Activated CD8-positive, alpha-beta T cell treated with anti-CD3 and anti-CD28 coated beads, Interleukin-2, amount 10 ng/mL, durations not matched to agents 7 days and 5 days (primary cell): ENCODE measurements around the gene FABP3. TPM values are rescaled to one million over a fixed set of nuclear protein-coding genes. Genes with fewer than 3 reads are reported as not detected.
"Not testable (repeated sequence)": the region's sequence is repeated elsewhere in the genome, so short reads cannot be mapped to it uniquely, and the experiment has no call there.

Experiments
- ATAC-seq: fragments of 150-1000 bp; cut with Tn5 transposase; one replicate; pipeline ENCODE4 v1.10.0; 2021; ENCODE audit warnings: moderate library complexity
- CTCF ChIA-PET: fragments of 350-600 bp; sonication (Branson Sonifier 250); formaldehyde crosslinking; loops from one replicate; lab custom pipeline; 2021; ENCODE audit warnings: antibody characterized with exemption; lab: Charles Lee
- POLR2A ChIA-PET: fragments of 350-600 bp; sonication (Branson Sonifier 250); formaldehyde crosslinking; loops from one replicate; lab custom pipeline; 2021; ENCODE audit warnings: antibody characterized with exemption; lab: Charles Lee
- DNase-seq: peaks from one replicate; pipeline ENCODE4 v3.0.0-alpha.2; 2020
- H3K27ac Mint-ChIP-seq: one replicate; pipeline ENCODE4 v1.8.0; 2021; ENCODE audit warnings: mild to moderate bottlenecking, mixed read lengths
- H3K27me3 Mint-ChIP-seq: one replicate; pipeline ENCODE4 v1.8.0; 2021; ENCODE audit warnings: low read depth, mixed read lengths
- H3K36me3 Mint-ChIP-seq: one replicate; pipeline ENCODE4 v1.8.0; 2021; ENCODE audit warnings: low read depth, mixed read lengths
- H3K4me1 Mint-ChIP-seq: one replicate; pipeline ENCODE4 v1.8.0; 2021; ENCODE audit warnings: low read depth, mixed read lengths
- H3K4me3 Mint-ChIP-seq: one replicate; pipeline ENCODE4 v1.8.0; 2021; ENCODE audit warnings: mild to moderate bottlenecking, mixed read lengths
- H3K9me3 Mint-ChIP-seq: one replicate; pipeline ENCODE4 v1.8.0; 2022; ENCODE audit warnings: mixed read lengths; ENCODE audit not compliant: insufficient read depth
- total RNA-seq, 2 experiments: library from RNA; stranded (reverse); gene quantifications; one replicate each; pipeline ENCODE4 v1.2.3, GENCODE V29; 2021

The FABP3 gene
- total RNA-seq, 2 experiments from 2014 or later, result not detected

GRCh38 chr1:31397360-31398095 is 24.7 kb upstream of the FABP3 start:
- ATAC-seq (no peak), DNase-seq (no peak)
- H3K27me3 Mint-ChIP-seq, result peaks cover 10% of the 10 kb centered on the region
- no peaks in the 10 kb centered on the region for H3K9me3 Mint-ChIP-seq
- H3K4me3 Mint-ChIP-seq, result no peak overlapping the region
- H3K4me1 Mint-ChIP-seq, result peaks cover 16% of the 10 kb centered on the region
- no peak overlapping the region for H3K27ac Mint-ChIP-seq
- ChIA-PET CTCF (interaction anchor here (1.1 to 4.7 kb wide), 5 partner anchors 16 to 386 kb away, joined by 3 to 62 read pairs (median 4); no protein-coding TSS in a partner anchor), POLR2A (no interaction called here)
- no peaks in the 10 kb centered on the region for H3K36me3 Mint-ChIP-seq

- ChIA-PET POLR2A (no interaction called here), CTCF (interaction anchor here (0.9 to 4.7 kb wide), 8 partner anchors 16 to 386 kb away, joined by 3 to 62 read pairs (median 4); no protein-coding TSS in a partner anchor)
- H3K4me3 Mint-ChIP-seq, result no peak overlapping the region
- H3K27ac Mint-ChIP-seq, result no peak overlapping the region
- ATAC-seq (no peak), DNase-seq (peak; percentile 27)
- H3K4me1 Mint-ChIP-seq, result peaks cover 16% of the 10 kb centered on the region
- H3K36me3 Mint-ChIP-seq, result no peaks in the 10 kb centered on the region
- peaks cover 12% of the 10 kb centered on the region for H3K27me3 Mint-ChIP-seq
- no peaks in the 10 kb centered on the region for H3K9me3 Mint-ChIP-seq
Observed at GRCh38 chr1:31396633-31397351, 23.9 kb upstream of the FABP3 start.

- H3K36me3 Mint-ChIP-seq, result no peaks in the 10 kb centered on the region
- ChIA-PET POLR2A (interaction anchor here (0.7 kb wide), 1 partner anchor 27 kb away, joined by 3 read pairs; no protein-coding TSS in a partner anchor), CTCF (interaction anchor here (0.7 to 4.7 kb wide), 32 partner anchors 9 to 463 kb away, joined by 3 to 62 read pairs (median 4); partner anchors contain the start of genes FABP3, SNRNP40 and ZCCHC17)
- peaks cover 7% of the 10 kb centered on the region for H3K27me3 Mint-ChIP-seq
- DNase-seq (peak; percentile 85), ATAC-seq (peak; percentile 97)
- H3K4me3 Mint-ChIP-seq, result peak overlapping the region; percentile 79
- H3K27ac Mint-ChIP-seq, result peak overlapping the region; percentile 70
- peaks cover 16% of the 10 kb centered on the region for H3K4me1 Mint-ChIP-seq
- no peaks in the 10 kb centered on the region for H3K9me3 Mint-ChIP-seq
Observed at GRCh38 chr1:31394584-31395193, 21.8 kb upstream of the FABP3 start.

GRCh38 chr1:31393463-31393862 is 20.6 kb upstream of the FABP3 start:
- H3K4me3 Mint-ChIP-seq, result no peak overlapping the region
- H3K36me3 Mint-ChIP-seq, result no peaks in the 10 kb centered on the region
- peaks cover 7% of the 10 kb centered on the region for H3K27me3 Mint-ChIP-seq
- no peak for ATAC-seq
- CTCF ChIA-PET, result interaction anchor here (1.9 to 4.7 kb wide), 6 partner anchors 17 to 155 kb away, joined by 6 to 62 read pairs (median 13); partner anchors contain the start of genes SNRNP40 and ZCCHC17
- POLR2A ChIA-PET, result no interaction called here
- H3K27ac Mint-ChIP-seq, result no peak overlapping the region
- DNase-seq, result no peak
- no peaks in the 10 kb centered on the region for H3K9me3 Mint-ChIP-seq
- H3K4me1 Mint-ChIP-seq, result peaks cover 16% of the 10 kb centered on the region

- peaks cover 9% of the 10 kb centered on the region for H3K4me1 Mint-ChIP-seq
- H3K9me3 Mint-ChIP-seq, result no peaks in the 10 kb centered on the region
- ChIA-PET POLR2A (no interaction called here), CTCF (interaction anchor here (0.7 kb wide), 1 partner anchor 159 kb away, joined by 3 read pairs; no protein-coding TSS in a partner anchor)
- H3K4me3 Mint-ChIP-seq, result no peak overlapping the region
- DNase-seq (no peak), ATAC-seq (no peak)
- H3K36me3 Mint-ChIP-seq, result no peaks in the 10 kb centered on the region
- H3K27me3 Mint-ChIP-seq, result peaks cover 5% of the 10 kb centered on the region
- no peak overlapping the region for H3K27ac Mint-ChIP-seq
Observed at GRCh38 chr1:31390071-31390470, 17.2 kb upstream of the FABP3 start.

- POLR2A ChIA-PET, result no interaction called here
- no peak overlapping the region for H3K27ac Mint-ChIP-seq
- CTCF ChIA-PET, result interaction anchor here (0.7 kb wide), 1 partner anchor 160 kb away, joined by 3 read pairs; no protein-coding TSS in a partner anchor
Observed at GRCh38 chr1:31389616-31390015, 16.7 kb upstream of the FABP3 start.

GRCh38 chr1:31387612-31388011 is 14.7 kb upstream of the FABP3 start:
- Mint-ChIP-seq H3K4me1 (no peaks in the 10 kb centered on the region), H3K27me3 (peaks cover 6% of the 10 kb centered on the region), H3K36me3 (no peaks in the 10 kb centered on the region), H3K4me3 (no peak overlapping the region), H3K9me3 (no peaks in the 10 kb centered on the region), H3K27ac (no peak overlapping the region)
- POLR2A ChIA-PET, result no interaction called here
- CTCF ChIA-PET, result no interaction called here
- ATAC-seq (no peak), DNase-seq (no peak)

More at GRCh38 chr1:31389616-31390015, 16.7 kb upstream of the FABP3 start:
- Mint-ChIP-seq H3K4me1 (peaks cover 5% of the 10 kb centered on the region), H3K9me3 (no peaks in the 10 kb centered on the region), H3K4me3 (no peak overlapping the region), H3K27me3 (peaks cover 5% of the 10 kb centered on the region), H3K36me3 (no peaks in the 10 kb centered on the region)
- no peak for DNase-seq
- ATAC-seq, result no peak

- H3K9me3 Mint-ChIP-seq, ATAC-seq, DNase-seq, H3K27ac Mint-ChIP-seq, POLR2A ChIA-PET, H3K36me3 Mint-ChIP-seq, H3K4me3 Mint-ChIP-seq, H3K4me1 Mint-ChIP-seq, H3K27me3 Mint-ChIP-seq: not testable (repeated sequence)
- CTCF ChIA-PET, result interaction anchor here (0.9 kb wide), 1 partner anchor 8 kb away, joined by 3 read pairs; no protein-coding TSS in a partner anchor
Observed at GRCh38 chr1:31386576-31387243, 13.8 kb upstream of the FABP3 start.

- POLR2A ChIA-PET, result no interaction called here
- Mint-ChIP-seq H3K36me3 (no peaks in the 10 kb centered on the region), H3K9me3 (no peaks in the 10 kb centered on the region), H3K27ac (no peak overlapping the region), H3K27me3 (peaks cover 9% of the 10 kb centered on the region), H3K4me3 (no peak overlapping the region), H3K4me1 (no peaks in the 10 kb centered on the region)
- ATAC-seq (no peak), DNase-seq (no peak)
- CTCF ChIA-PET, result interaction anchor here (1.1 to 1.5 kb wide), 2 partner anchors 10 to 11 kb away, joined by 3 to 7 read pairs; no protein-coding TSS in a partner anchor
Observed at GRCh38 chr1:31383967-31384366, 11.1 kb upstream of the FABP3 start.

- DNase-seq, result no peak
- Mint-ChIP-seq H3K9me3 (no peaks in the 10 kb centered on the region), H3K27ac (no peak overlapping the region), H3K36me3 (no peaks in the 10 kb centered on the region), H3K27me3 (peaks cover 14% of the 10 kb centered on the region), H3K4me1 (no peaks in the 10 kb centered on the region), H3K4me3 (no peak overlapping the region)
- ChIA-PET CTCF (interaction anchor here (1.5 kb wide), 1 partner anchor 12 kb away, joined by 7 read pairs; no protein-coding TSS in a partner anchor), POLR2A (no interaction called here)
- no peak for ATAC-seq
Observed at GRCh38 chr1:31382379-31382989, 9.6 kb upstream of the FABP3 start.
